ENCODE data around the gene ARRDC1.
"Not testable (repeated sequence)": the region's sequence is repeated elsewhere in the genome, so short reads cannot be mapped to it uniquely, and the experiment has no call there.

The ARRDC1 gene

DNA sequence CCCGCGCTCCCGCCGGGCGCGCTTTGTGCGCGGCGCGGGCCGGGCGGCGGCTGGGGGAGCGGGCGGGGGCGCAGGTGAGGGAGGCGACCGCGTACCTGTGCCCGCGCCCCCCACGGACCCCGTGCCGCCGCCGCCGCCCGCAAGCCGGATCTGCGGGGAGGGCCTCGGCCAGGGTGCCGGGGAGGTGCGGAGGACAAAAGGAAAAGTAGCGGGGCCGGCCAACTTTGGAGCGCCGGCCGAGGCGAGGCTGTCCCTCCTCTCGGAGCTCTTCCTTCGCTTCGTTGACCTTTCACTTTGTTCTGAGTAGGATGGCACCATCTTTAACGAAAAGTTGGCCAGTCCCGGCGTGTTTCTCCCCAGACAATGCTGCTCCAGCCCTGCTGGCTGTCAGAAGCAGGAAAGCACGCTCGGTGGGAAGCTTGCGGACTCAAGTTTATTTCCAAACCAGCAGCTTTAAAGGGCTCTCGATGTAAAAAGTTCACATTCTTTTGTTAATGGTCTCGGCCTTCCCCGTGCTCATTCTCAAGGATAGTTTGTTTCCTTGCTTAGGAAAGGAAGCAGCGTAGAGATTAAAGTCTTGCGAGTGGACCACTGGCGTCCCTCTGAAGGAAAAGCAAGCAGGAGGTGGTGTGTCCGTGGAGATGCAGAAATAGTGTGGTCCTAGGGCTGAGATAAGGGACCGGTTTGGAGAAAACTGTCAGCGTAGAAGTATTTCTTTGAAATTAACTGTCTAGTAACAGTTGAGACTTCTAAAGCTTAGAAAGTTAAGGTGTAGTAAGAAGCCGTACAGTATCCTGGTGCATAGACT, 14.0 kb downstream of the ARRDC1 start:
- DNase-seq, result no peak
- Histone ChIP-seq H3K27ac (peak overlapping the region; percentile 76), H3K4me3 (ENCODE audit: low read depth, low read length) (peak overlapping the region; percentile 95), H3K27me3 (ENCODE audit: insufficient read depth, low read depth, severe bottlenecking) (no peaks in the 10 kb centered on the region), H3K36me3 (peaks cover 57% of the 10 kb centered on the region), H3K9me3 (ENCODE audit: severe bottlenecking) (no peaks in the 10 kb centered on the region)
- TF ChIP-seq, protein P1, sequence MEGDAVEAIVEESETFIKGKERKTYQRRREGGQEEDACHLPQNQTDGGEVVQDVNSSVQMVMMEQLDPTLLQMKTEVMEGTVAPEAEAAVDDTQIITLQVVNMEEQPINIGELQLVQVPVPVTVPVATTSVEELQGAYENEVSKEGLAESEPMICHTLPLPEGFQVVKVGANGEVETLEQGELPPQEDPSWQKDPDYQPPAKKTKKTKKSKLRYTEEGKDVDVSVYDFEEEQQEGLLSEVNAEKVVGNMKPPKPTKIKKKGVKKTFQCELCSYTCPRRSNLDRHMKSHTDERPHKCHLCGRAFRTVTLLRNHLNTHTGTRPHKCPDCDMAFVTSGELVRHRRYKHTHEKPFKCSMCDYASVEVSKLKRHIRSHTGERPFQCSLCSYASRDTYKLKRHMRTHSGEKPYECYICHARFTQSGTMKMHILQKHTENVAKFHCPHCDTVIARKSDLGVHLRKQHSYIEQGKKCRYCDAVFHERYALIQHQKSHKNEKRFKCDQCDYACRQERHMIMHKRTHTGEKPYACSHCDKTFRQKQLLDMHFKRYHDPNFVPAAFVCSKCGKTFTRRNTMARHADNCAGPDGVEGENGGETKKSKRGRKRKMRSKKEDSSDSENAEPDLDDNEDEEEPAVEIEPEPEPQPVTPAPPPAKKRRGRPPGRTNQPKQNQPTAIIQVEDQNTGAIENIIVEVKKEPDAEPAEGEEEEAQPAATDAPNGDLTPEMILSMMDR (IDR thresholded peaks at IDR 0.05; ENCODE audit: low read depth, low read length), result no peak

DNA sequence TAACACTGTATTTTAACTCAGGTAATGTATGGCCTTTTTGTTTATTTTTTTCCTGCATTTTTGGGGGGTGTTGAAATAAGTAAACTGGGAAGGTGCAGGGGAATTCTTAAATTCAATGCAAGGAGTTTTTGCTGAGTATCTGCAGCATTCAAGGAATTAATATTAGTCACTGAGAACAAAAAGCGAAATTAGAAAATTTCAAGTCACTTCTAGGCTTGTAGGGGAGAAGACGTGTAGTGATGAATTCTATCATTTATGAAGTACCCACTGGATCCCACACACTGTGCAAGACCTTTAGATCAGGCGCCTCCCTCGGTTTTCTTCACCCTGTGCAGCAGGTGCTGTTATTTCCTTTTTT, 14.5 kb downstream of the ARRDC1 start:
- H3K36me3 ChIP-seq, result peaks cover 53% of the 10 kb centered on the region
- DNase-seq, result no peak
- H3K4me3 ChIP-seq (ENCODE audit: low read depth, low read length), result peak overlapping the region; percentile 95
- no peaks in the 10 kb centered on the region for H3K27me3 ChIP-seq (ENCODE audit: insufficient read depth, low read depth, severe bottlenecking)
- no peak overlapping the region for H3K27ac ChIP-seq
- TF ChIP-seq, protein P1 (IDR thresholded peaks at IDR 0.05; ENCODE audit: low read depth, low read length), result no peak
- no peaks in the 10 kb centered on the region for H3K9me3 ChIP-seq (ENCODE audit: severe bottlenecking)

DNA sequence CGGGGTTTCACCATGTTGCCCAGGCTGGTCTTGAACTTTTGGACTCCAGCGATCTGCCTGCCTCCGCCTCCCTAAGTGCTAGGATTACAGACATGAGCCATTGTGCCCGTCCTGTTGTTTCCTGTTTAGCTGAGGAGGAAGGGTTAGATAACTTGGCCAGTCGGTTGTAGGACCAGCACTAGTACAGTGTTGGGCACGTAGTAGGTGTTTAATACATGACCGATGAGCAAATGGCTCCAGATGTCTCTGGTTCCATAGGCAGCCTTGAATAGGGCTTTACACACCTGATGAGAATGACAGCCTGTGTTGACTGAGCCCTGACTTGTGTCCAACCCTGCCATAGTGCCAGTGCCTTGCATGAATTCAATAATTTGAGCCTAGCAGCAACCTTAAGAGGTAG, 15.1 kb downstream of the ARRDC1 start:
- TF ChIP-seq, protein P1 (IDR thresholded peaks at IDR 0.05; ENCODE audit: low read depth, low read length), result no peak
- Histone ChIP-seq H3K9me3 (ENCODE audit: severe bottlenecking) (no peaks in the 10 kb centered on the region), H3K36me3 (peaks cover 50% of the 10 kb centered on the region), H3K4me3 (ENCODE audit: low read depth, low read length) (no peak overlapping the region), H3K27ac (no peak overlapping the region), H3K27me3 (ENCODE audit: insufficient read depth, low read depth, severe bottlenecking) (no peaks in the 10 kb centered on the region)
- DNase-seq, result no peak

DNA sequence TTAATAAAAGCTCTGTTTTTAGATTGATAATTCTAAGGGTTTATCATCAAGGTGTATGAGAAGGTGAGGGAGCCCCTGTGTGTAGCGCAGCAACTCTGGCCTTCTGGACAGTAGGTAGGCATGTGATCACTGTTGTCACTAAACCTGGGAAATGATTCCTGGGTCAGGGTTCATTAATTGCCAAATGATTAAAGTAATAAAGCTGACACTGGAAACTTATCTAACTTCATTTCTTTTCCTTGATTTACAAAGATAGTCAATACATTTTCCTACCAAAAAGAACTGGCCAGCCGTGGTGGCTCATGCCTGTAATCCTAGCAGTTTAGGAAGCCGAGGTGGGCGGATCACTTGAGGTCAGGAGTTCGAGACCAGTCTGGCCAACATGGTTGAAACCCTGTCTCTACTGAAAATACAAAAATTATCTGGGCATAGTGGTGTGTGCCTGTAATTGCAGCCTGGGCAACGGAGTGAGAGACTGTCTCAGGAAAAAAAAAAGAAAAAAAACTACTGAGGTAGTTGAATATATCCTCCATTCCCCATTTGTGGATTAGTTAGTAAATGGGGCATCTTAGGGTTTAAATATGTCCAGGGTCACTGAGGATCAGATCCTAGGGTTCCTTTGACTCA, 15.8 kb downstream of the ARRDC1 start:
- Histone ChIP-seq H3K27me3 (ENCODE audit: insufficient read depth, low read depth, severe bottlenecking) (no peaks in the 10 kb centered on the region), H3K36me3 (peaks cover 44% of the 10 kb centered on the region), H3K9me3 (ENCODE audit: severe bottlenecking) (no peaks in the 10 kb centered on the region), H3K4me3 (ENCODE audit: low read depth, low read length) (no peak overlapping the region), H3K27ac (no peak overlapping the region)
- peak; percentile 30 for DNase-seq
- TF ChIP-seq, protein P1 (IDR thresholded peaks at IDR 0.05; ENCODE audit: low read depth, low read length), result no peak

DNA sequence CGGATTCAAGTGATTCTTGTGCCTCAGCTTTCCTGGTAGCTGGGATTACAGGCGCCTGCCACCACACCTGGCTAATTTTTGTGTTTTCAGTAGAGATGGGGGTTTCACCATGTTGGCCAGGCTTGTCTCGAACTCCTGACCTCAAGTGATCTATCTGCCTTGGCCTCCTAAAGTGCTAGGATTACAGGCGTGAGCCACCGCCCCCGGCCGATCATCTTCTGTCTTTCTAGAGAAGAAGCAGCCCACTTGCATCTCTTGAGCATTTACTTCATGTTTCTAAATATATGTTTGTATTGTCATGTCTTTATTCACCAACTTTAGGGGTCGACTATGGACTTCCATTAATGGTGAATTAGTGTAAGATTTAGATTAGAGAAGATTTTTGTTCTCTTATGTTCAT, 16.7 kb downstream of the ARRDC1 start:
- not testable (repeated sequence) for H3K27me3 ChIP-seq (ENCODE audit: insufficient read depth, low read depth, severe bottlenecking); DNase-seq; H3K9me3 ChIP-seq (ENCODE audit: severe bottlenecking); H3K4me3 ChIP-seq (ENCODE audit: low read depth, low read length); H3K27ac ChIP-seq
- H3K36me3 ChIP-seq, result peaks cover 34% of the 10 kb centered on the region

DNA sequence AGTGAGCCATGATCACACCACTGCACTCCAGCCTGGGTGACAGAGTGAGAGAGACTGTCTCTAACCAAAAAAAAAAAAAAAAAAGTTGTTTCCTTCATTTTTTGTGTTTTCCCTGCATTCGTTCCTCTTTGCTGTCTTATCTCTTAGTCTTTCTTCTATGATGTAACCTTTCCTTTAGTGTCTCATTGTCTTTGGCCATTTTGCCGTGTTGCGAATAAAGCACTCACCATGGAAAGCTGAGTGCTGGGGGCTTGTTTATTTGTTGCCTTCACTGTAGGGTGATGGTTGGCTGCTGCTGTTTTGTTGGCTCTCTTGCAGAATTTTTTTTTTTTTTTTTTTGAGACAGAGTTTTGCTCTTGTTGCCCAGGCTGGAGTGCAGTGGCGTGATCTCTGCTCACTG, 21.0 kb downstream of the ARRDC1 start:
- H3K27me3 ChIP-seq (ENCODE audit: insufficient read depth, low read depth, severe bottlenecking), result no peaks in the 10 kb centered on the region
- H3K36me3 ChIP-seq, result peaks cover 17% of the 10 kb centered on the region
- H3K4me3 ChIP-seq (ENCODE audit: low read depth, low read length), result no peak overlapping the region
- TF ChIP-seq, protein P1 (IDR thresholded peaks at IDR 0.05; ENCODE audit: low read depth, low read length), result no peak
- DNase-seq, result no peak
- H3K9me3 ChIP-seq (ENCODE audit: severe bottlenecking), result no peaks in the 10 kb centered on the region
- no peak overlapping the region for H3K27ac ChIP-seq

DNA sequence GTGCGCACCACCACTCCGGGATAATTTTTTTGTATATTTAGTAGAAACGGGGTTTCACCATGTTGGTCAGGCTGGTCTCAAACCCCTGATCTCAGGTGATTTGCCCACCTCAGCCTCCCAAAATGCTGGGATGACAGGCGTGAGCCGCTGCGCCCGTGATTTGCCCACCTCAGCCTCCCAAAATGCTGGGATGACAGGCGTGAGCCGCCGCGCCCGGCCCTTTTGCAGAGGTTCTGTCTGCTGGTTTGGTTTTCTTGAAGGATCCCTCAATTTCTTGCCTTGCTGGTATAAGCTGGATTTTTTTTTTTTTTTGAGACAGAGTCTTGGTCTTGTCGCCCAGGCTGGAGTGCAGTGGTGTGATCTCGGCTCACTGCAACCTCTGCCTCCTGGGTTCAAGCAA, 21.9 kb downstream of the ARRDC1 start:
- H3K36me3 ChIP-seq, result peaks cover 14% of the 10 kb centered on the region
- H3K9me3 ChIP-seq (ENCODE audit: severe bottlenecking); H3K4me3 ChIP-seq (ENCODE audit: low read depth, low read length); H3K27me3 ChIP-seq (ENCODE audit: insufficient read depth, low read depth, severe bottlenecking); DNase-seq; H3K27ac ChIP-seq: not testable (repeated sequence)
